Smooth muscle cell (in vitro differentiated cells): Measurements from ENCODE around the gene USP36. TPM values are rescaled to one million over a fixed set of nuclear protein-coding genes. Genes with fewer than 3 reads are reported as not detected.
"Not testable (repeated sequence)": the region's sequence is repeated elsewhere in the genome, so short reads cannot be mapped to it uniquely, and the experiment has no call there.

Experiments used
- DNase-seq: peaks from one replicate; lab custom pipeline; 2025; ENCODE audit not compliant: unreplicated experiment; lab: John Stamatoyannopoulos, UW
- H2AFZ ChIP-seq: fragments of 200-600 bp; sonication (generic); 2 replicates; pipeline ENCODE4 v1.6.0; 2016; ENCODE audit warnings: antibody characterized with exemption, low read depth, mild to moderate bottlenecking
- H3F3A ChIP-seq: fragments of 200-600 bp; sonication (generic); 2 replicates; pipeline ENCODE4 v1.6.0; 2017; ENCODE audit warnings: antibody characterized with exemption, low read depth
- H3K27ac ChIP-seq: fragments of 200-600 bp; sonication (generic); 2 replicates; pipeline ENCODE4 v1.5.1; 2016; ENCODE audit warnings: low read depth, mild to moderate bottlenecking
- H3K27me3 ChIP-seq: fragments of 200-600 bp; sonication (generic); 2 replicates; pipeline ENCODE4 v1.6.1; 2016; ENCODE audit warnings: low read depth, mild to moderate bottlenecking
- H3K36me3 ChIP-seq: fragments of 200-600 bp; sonication (generic); 2 replicates; pipeline ENCODE4 v1.5.1; 2016; ENCODE audit warnings: low read depth
- H3K4me1 ChIP-seq: fragments of 200-600 bp; sonication (generic); 2 replicates; pipeline ENCODE4 v1.5.1; 2016; ENCODE audit warnings: low read depth
- H3K4me2 ChIP-seq: fragments of 200-600 bp; sonication (generic); 2 replicates; pipeline ENCODE4 v1.6.0; 2016; ENCODE audit warnings: mild to moderate bottlenecking
- H3K4me3 ChIP-seq: fragments of 200-600 bp; sonication (generic); 2 replicates; pipeline ENCODE4 v1.5.1; 2016; ENCODE audit warnings: mild to moderate bottlenecking
- H3K79me2 ChIP-seq: fragments of 200-600 bp; sonication (generic); 2 replicates; pipeline ENCODE4 v1.6.0; 2016; ENCODE audit warnings: low read depth, mild to moderate bottlenecking
- H3K9ac ChIP-seq: fragments of 200-600 bp; sonication (generic); 2 replicates; pipeline ENCODE4 v1.6.0; 2016; ENCODE audit warnings: low read depth
- H3K9me3 ChIP-seq: fragments of 200-600 bp; sonication (generic); replicated peaks from 2 replicates; pipeline ENCODE4 v1.5.1; 2016; ENCODE audit warnings: low read depth
- H4K20me1 ChIP-seq: fragments of 200-600 bp; sonication (generic); 2 replicates; pipeline ENCODE4 v1.6.0; 2016; ENCODE audit warnings: low read depth
- WGBS: methylation state at CpG from one replicate; pipeline ENCODE4 v1.1.7; 2016; ENCODE audit warnings: low lambda C conversion rate; 5-methylcytosine and 5-hydroxymethylcytosine counted together
- polyA plus RNA-seq: library from polyadenylated mRNA; unstranded; fragments of >200 nt; fragmentation: Nextera tagmentation; extraction: Ambion mirVana; gene quantifications from 2 replicates; pipeline ENCODE4 v1.2.1, GENCODE V29; 2016
- total RNA-seq: library from RNA; depleted of rRNA; stranded (reverse); fragments of >200 nt; gene quantifications from 2 replicates; pipeline ENCODE4 v1.2.3, GENCODE V29; 2014
- TF ChIP-seq, protein P1 (sequence below): fragments of 200-600 bp; sonication (generic); IDR thresholded peaks from 2 replicates; pipeline ENCODE4 v1.5.1; 2017; ENCODE audit warnings: borderline replicate concordance, mild to moderate bottlenecking, antibody characterized with exemption; ENCODE audit not compliant: insufficient read depth, poor library complexity, severe bottlenecking

Gene USP36
- total and polyA plus RNA-seq, 2 experiments from 2014 or later, result 17.6 to 29.0 TPM

DNA sequence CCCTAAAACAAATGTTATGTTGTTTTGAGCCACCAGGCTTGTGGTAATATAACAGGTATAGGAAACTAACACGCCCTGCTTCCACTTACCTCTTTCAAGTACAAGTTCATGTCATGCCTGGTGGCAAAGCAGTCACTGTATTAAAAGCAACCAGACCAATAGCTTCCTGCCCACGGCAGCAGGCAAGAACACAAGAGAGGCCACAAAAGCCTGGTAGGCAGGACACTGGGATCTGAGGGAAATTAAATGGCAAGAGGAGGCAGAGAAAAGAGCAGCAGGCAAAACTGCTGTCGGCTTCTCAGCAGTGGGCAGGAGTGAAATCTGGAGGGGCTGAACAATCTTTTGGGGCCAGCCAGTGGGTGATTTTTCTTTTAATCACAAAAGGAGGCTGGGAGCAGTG, 60.8 kb downstream of the USP36 start:
- H3K27ac ChIP-seq, result no peak overlapping the region
- no peak overlapping the region for H3K4me3 ChIP-seq
- DNase-seq, result no peak
- H3K36me3 ChIP-seq, result no peaks in the 10 kb centered on the region
- H4K20me1 ChIP-seq, result peaks cover 55% of the 10 kb centered on the region
- H3F3A ChIP-seq, result peaks cover 23% of the 10 kb centered on the region
- H3K4me2 ChIP-seq, result no peak overlapping the region
- H3K27me3 ChIP-seq, result no peaks in the 10 kb centered on the region
- H3K4me1 ChIP-seq, result peaks cover 8% of the 10 kb centered on the region
- no peak overlapping the region for H2AFZ ChIP-seq
- no peaks in the 10 kb centered on the region for H3K9me3 ChIP-seq
- peaks cover 64% of the 10 kb centered on the region for H3K79me2 ChIP-seq
- TF ChIP-seq, protein P1, sequence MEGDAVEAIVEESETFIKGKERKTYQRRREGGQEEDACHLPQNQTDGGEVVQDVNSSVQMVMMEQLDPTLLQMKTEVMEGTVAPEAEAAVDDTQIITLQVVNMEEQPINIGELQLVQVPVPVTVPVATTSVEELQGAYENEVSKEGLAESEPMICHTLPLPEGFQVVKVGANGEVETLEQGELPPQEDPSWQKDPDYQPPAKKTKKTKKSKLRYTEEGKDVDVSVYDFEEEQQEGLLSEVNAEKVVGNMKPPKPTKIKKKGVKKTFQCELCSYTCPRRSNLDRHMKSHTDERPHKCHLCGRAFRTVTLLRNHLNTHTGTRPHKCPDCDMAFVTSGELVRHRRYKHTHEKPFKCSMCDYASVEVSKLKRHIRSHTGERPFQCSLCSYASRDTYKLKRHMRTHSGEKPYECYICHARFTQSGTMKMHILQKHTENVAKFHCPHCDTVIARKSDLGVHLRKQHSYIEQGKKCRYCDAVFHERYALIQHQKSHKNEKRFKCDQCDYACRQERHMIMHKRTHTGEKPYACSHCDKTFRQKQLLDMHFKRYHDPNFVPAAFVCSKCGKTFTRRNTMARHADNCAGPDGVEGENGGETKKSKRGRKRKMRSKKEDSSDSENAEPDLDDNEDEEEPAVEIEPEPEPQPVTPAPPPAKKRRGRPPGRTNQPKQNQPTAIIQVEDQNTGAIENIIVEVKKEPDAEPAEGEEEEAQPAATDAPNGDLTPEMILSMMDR, result no peak
- no peak overlapping the region for H3K9ac ChIP-seq
- 81% methylated on average over 3 of the region's 3 CpGs for WGBS

DNA sequence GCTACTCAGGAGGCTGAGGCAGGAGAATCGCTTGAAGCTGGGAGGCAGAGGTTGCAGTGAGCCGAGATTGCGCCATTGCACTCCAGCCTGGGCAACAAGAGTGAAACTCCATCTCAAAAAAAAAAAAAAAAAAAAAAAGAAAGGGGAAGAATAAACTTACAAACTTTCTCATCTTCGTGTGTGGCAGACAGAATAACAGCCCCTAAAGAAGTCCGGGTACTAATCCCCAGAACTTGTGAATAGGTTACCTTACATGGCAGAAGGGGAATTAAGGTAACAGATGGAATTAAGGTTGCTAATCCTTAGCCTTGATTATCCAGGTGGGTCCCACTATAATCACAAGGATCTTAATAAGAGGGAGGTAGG, 61.3 kb downstream of the USP36 start:
- not testable (repeated sequence) for H3K27ac ChIP-seq
- 97% methylated on average over 5 of the region's 5 CpGs for WGBS

DNA sequence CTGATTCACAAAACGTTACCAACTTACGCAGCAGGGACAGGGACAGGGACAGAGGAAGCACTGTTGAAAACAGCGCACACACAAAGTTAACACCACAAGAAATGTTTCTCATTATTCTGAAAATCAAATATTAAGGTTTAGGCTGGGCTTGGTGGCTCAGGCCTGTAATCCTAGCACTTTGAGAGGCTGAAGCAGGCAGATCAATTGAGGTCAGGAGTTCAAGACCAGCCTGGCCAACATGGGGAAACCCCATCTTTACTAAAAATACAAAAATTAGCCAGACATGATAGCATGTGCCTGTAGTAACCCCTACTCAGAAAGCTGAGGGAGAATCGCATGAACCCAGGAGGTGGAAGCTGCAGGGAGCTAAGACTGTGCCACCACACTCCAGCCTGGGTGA, 62.7 kb downstream of the USP36 start:
- peaks cover 76% of the 10 kb centered on the region for H3K79me2 ChIP-seq
- no peak overlapping the region for H3K4me3 ChIP-seq
- peaks cover 8% of the 10 kb centered on the region for H3K4me1 ChIP-seq
- H3K4me2 ChIP-seq, result no peak overlapping the region
- H3K36me3 ChIP-seq, result no peaks in the 10 kb centered on the region
- H3K27me3 ChIP-seq, result no peaks in the 10 kb centered on the region
- no peaks in the 10 kb centered on the region for H3K9me3 ChIP-seq
- 100% methylated on average over 4 of the region's 4 CpGs for WGBS
- TF ChIP-seq, protein P1, result no peak
- no peak for DNase-seq
- H3K27ac ChIP-seq, result no peak overlapping the region
- H3K9ac ChIP-seq, result no peak overlapping the region
- H3F3A ChIP-seq, result peaks cover 10% of the 10 kb centered on the region
- peaks cover 73% of the 10 kb centered on the region for H4K20me1 ChIP-seq
- no peak overlapping the region for H2AFZ ChIP-seq

More for the DNA sequence above, 61.3 kb downstream of the USP36 start:
- H3K4me3 ChIP-seq, H3K9me3 ChIP-seq, H3K9ac ChIP-seq, H2AFZ ChIP-seq, H3K4me1 ChIP-seq, H3K36me3 ChIP-seq, DNase-seq, H3K4me2 ChIP-seq, H3K27me3 ChIP-seq: not testable (repeated sequence)
- Histone ChIP-seq H3K79me2 (peaks cover 64% of the 10 kb centered on the region), H4K20me1 (peaks cover 61% of the 10 kb centered on the region), H3F3A (peaks cover 21% of the 10 kb centered on the region)

DNA sequence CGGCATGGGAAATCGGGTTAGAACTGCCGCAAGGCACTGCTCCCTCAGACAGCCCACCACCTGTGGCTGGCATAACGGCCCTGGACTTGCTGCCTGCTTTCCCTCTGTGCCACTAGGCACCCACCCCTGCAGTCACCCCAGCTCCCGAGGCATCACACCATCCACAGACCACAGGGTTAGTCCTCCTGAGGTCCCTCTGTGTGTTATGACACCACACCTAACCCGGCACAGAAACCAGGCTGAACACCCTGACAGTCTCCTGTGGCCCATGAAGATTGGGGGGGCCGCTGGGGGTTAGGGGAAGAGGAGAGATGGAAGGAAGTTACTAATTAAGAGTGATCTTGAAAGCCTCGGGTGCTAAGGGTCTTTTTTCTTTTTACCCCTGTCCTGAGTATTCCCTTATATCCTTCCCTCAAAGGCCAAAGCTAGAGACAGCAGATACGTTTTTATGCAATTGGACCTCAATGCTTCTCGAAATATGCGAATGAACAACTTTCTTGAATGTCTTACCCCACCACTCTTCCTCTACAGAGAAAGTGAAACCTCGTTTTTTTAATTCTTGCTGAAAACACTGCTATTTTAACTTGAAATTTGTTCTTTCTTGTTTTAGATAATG, 65.5 kb downstream of the USP36 start:
- WGBS, result 89% methylated on average over 12 of the region's 12 CpGs
- Histone ChIP-seq H2AFZ (no peak overlapping the region), H3K4me3 (no peak overlapping the region), H3K36me3 (no peaks in the 10 kb centered on the region), H3K9ac (no peak overlapping the region), H3K9me3 (no peaks in the 10 kb centered on the region), H3K79me2 (peaks cover 83% of the 10 kb centered on the region), H3K4me2 (peak overlapping the region; percentile 22), H3K27ac (no peak overlapping the region), H3K4me1 (peaks cover 3% of the 10 kb centered on the region), H3K27me3 (no peaks in the 10 kb centered on the region), H3F3A (peaks cover 8% of the 10 kb centered on the region), H4K20me1 (peaks cover 93% of the 10 kb centered on the region)
- no peak for DNase-seq
- TF ChIP-seq, protein P1, result no peak
